H1 (cell line): Measurements from ENCODE around the gene SIGLEC6. TPM values are rescaled to one million over a fixed set of nuclear protein-coding genes. Genes with fewer than 3 reads are reported as not detected.

ENCODE experiments used
- CTCF ChIA-PET: fragments of 300-600 bp; sonication (Branson Sonifier 250); formaldehyde crosslinking; loops from one replicate; lab custom pipeline; 2021; ENCODE audit not compliant: partially characterized antibody; lab: Charles Lee
- POLR2A ChIA-PET: fragments of 300-600 bp; sonication (Branson Sonifier 250); formaldehyde crosslinking; loops from one replicate; lab custom pipeline; 2021; ENCODE audit warnings: inconsistent platforms; ENCODE audit not compliant: partially characterized antibody; lab: Charles Lee
- DNase-seq, 2 experiments: peaks; one replicate each; pipeline versions ENCODE4 v3.0.0 to v3.0.0-alpha.2; 2010 to 2022; ENCODE audit warnings: low spot score in 2 of 2, low read depth in 1 of 2, mixed read lengths in 1 of 2
- FAIRE-seq: peaks from 2 replicates; lab custom pipeline; 2011; peaks lifted over from hg19 to GRCh38; lab: Jason Lieb, UNC
- H2AFZ ChIP-seq: 2 replicates; pipeline ENCODE4 v1.8.1; 2012; ENCODE audit warnings: low read length, inconsistent platforms
- H2AK5ac ChIP-seq: 2 replicates; pipeline ENCODE4 v1.6.1; 2013; ENCODE audit warnings: low read depth, low read length
- H2BK120ac ChIP-seq: replicated peaks from 2 replicates; pipeline ENCODE3; 2013; ENCODE audit warnings: low read depth, low read length, inconsistent platforms
- H2BK12ac ChIP-seq: 2 replicates; pipeline ENCODE4 v1.6.1; 2013; ENCODE audit warnings: low read depth, low read length
- H2BK15ac ChIP-seq: 2 replicates; pipeline ENCODE4 v1.6.1; 2013; ENCODE audit warnings: low read length
- H2BK20ac ChIP-seq: 2 replicates; pipeline ENCODE4 v1.6.1; 2013; ENCODE audit warnings: low read length
- H2BK5ac ChIP-seq: 2 replicates; pipeline ENCODE4 v1.6.1; 2013; ENCODE audit warnings: low read depth, low read length
- H3K14ac ChIP-seq: 2 replicates; pipeline ENCODE4 v1.6.1; 2013; ENCODE audit warnings: inconsistent platforms; ENCODE audit not compliant: insufficient read length
- H3K18ac ChIP-seq: 2 replicates; pipeline ENCODE4 v1.6.1; 2013; ENCODE audit warnings: low read length; ENCODE audit errors: extremely low read depth
- H3K23ac ChIP-seq: 2 replicates; pipeline ENCODE4 v1.6.1; 2013; ENCODE audit warnings: inconsistent platforms; ENCODE audit not compliant: insufficient read length
- H3K23me2 ChIP-seq: 2 replicates; pipeline ENCODE4 v1.6.1; 2013; ENCODE audit warnings: low read depth, low read length
- H3K27ac ChIP-seq: 2 replicates; pipeline ENCODE4 v1.6.1; 2011; ENCODE audit warnings: low read depth, low read length, inconsistent platforms
- H3K27me3 ChIP-seq, 4 experiments: replicated peaks in 1 of 4; 1 replicate in 1 of 4; 2 replicates in 3 of 4; pipeline versions ENCODE4 v1.6.1 to v1.8.1; 2011 to 2013; ENCODE audit warnings: low read length in 3 of 4, mild to moderate bottlenecking in 3 of 4, inconsistent platforms in 2 of 4, mixed read lengths in 2 of 4, moderate library complexity in 1 of 4; ENCODE audit not compliant: control insufficient read depth in 3 of 4, insufficient read depth in 3 of 4; ENCODE audit errors: extremely low read depth in 1 of 4
- H3K36me3 ChIP-seq, 4 experiments: 2 replicates each; pipeline versions ENCODE4 v1.6.1 to v1.8.1; 2011 to 2013; ENCODE audit warnings: mild to moderate bottlenecking in 4 of 4, low read length in 3 of 4, moderate library complexity in 2 of 4, control low read depth in 1 of 4, inconsistent platforms in 1 of 4; ENCODE audit not compliant: insufficient read depth in 4 of 4, control insufficient read depth in 2 of 4
- H3K4ac ChIP-seq: replicated peaks from 2 replicates; pipeline ENCODE3; 2013; ENCODE audit warnings: low read length, low read depth, mixed read lengths, inconsistent platforms; ENCODE audit not compliant: insufficient read length
- H3K4me1 ChIP-seq, 4 experiments: replicated peaks in 1 of 4; 1 replicate in 1 of 4; 2 replicates in 3 of 4; pipeline versions ENCODE4 v1.6.1 to v1.8.1; 2011 to 2013; ENCODE audit warnings: low read length in 3 of 4, inconsistent platforms in 2 of 4, mixed read lengths in 1 of 4; ENCODE audit not compliant: insufficient read depth in 4 of 4, control insufficient read depth in 3 of 4
- H3K4me2 ChIP-seq, 2 experiments: 2 replicates each; pipeline versions ENCODE4 v1.6.1 to v1.8.1; 2011 to 2013; ENCODE audit warnings: low read depth in 2 of 2, low read length in 2 of 2, control low read depth in 1 of 2, inconsistent platforms in 1 of 2, mild to moderate bottlenecking in 1 of 2; ENCODE audit not compliant: insufficient read depth in 1 of 2
- H3K4me3 ChIP-seq, 4 experiments: fragments of 200-600, 300-600 bp in 1 of 4; sonication (generic), shearing (Covaris generic), sonication (Bioruptor Twin) in 1 of 4; 2 replicates each; pipeline versions ENCODE4 v1.5.1 to v1.8.1; 2011 to 2016; ENCODE audit warnings: low read length in 4 of 4, low read depth in 3 of 4, control low read depth in 2 of 4, inconsistent platforms in 2 of 4, mild to moderate bottlenecking in 2 of 4, mixed read lengths in 1 of 4, moderate library complexity in 1 of 4; ENCODE audit not compliant: insufficient read depth in 2 of 4; ENCODE audit errors: extremely low read depth in 1 of 4
- H3K56ac ChIP-seq: replicated peaks from 2 replicates; pipeline ENCODE3; 2013; ENCODE audit warnings: low read depth, mild to moderate bottlenecking, mixed read lengths, low read length, inconsistent platforms; ENCODE audit not compliant: insufficient read length
- H3K79me1 ChIP-seq: 2 replicates; pipeline ENCODE4 v1.6.1; 2013; ENCODE audit warnings: low read depth, low read length, control low read depth
- H3K79me2 ChIP-seq, 2 experiments: 2 replicates each; pipeline versions ENCODE4 v1.6.1 to v1.8.1; 2012 to 2013; ENCODE audit warnings: low read length in 2 of 2, mild to moderate bottlenecking in 2 of 2, inconsistent platforms in 1 of 2; ENCODE audit not compliant: insufficient read depth in 2 of 2, control insufficient read depth in 1 of 2
- H3K9ac ChIP-seq, 4 experiments: replicated peaks in 1 of 4; 1 replicate in 1 of 4; 2 replicates in 3 of 4; pipeline versions ENCODE4 v1.6.1 to v1.8.1; 2011 to 2013; ENCODE audit warnings: low read depth in 3 of 4, low read length in 3 of 4, control low read depth in 2 of 4, mild to moderate bottlenecking in 2 of 4, moderate library complexity in 2 of 4, inconsistent platforms in 1 of 4; ENCODE audit errors: extremely low read depth in 1 of 4
- H3K9me3 ChIP-seq, 2 experiments: 2 replicates each; pipeline versions ENCODE4 v1.6.1 to v1.8.1; 2012 to 2013; ENCODE audit warnings: mild to moderate bottlenecking in 2 of 2, moderate library complexity in 2 of 2, control low read depth in 1 of 2, inconsistent platforms in 1 of 2, low read depth in 1 of 2, low read length in 1 of 2, mixed read lengths in 1 of 2; ENCODE audit not compliant: insufficient read depth in 2 of 2
- H4K20me1 ChIP-seq, 2 experiments: replicated peaks in 1 of 2; 2 replicates each; pipeline versions ENCODE3 to v1.8.1; 2011 to 2013; ENCODE audit warnings: inconsistent platforms in 2 of 2, low read length in 2 of 2, mild to moderate bottlenecking in 1 of 2; ENCODE audit not compliant: insufficient read depth in 2 of 2, control insufficient read depth in 1 of 2
- H4K5ac ChIP-seq: 2 replicates; pipeline ENCODE4 v1.6.1; 2013; ENCODE audit warnings: low read length, low read depth, mixed read lengths, inconsistent platforms; ENCODE audit not compliant: insufficient read length
- H4K8ac ChIP-seq: 2 replicates; pipeline ENCODE4 v1.8.0; 2013; ENCODE audit warnings: mild to moderate bottlenecking, moderate library complexity, low read length, inconsistent platforms; ENCODE audit not compliant: insufficient read depth; ENCODE audit errors: extremely low read depth
- H4K91ac ChIP-seq: replicated peaks from 2 replicates; pipeline ENCODE3; 2013; ENCODE audit warnings: low read length, mixed read lengths, inconsistent platforms; ENCODE audit not compliant: insufficient read length
- BRCA1 ChIP-seq: IDR thresholded peaks from 2 replicates; pipeline ENCODE4 v1.6.1; 2012; ENCODE audit warnings: low read depth, low read length, improper control_type of control experiment
- CBX5 ChIP-seq: fragments of 300-800, 300-1000 bp; sonication (generic); IDR thresholded peaks from 2 replicates; pipeline ENCODE4 v1.7.1; 2016; ENCODE audit warnings: antibody characterized with exemption, low read length, low read depth
- CHD1 ChIP-seq: IDR thresholded peaks from 2 replicates; pipeline ENCODE4 v1.6.1; 2012; ENCODE audit warnings: low read depth, low read length, improper control_type of control experiment
- GABPA ChIP-seq: IDR thresholded peaks from 2 replicates; pipeline ENCODE4 v1.6.1; 2011; ENCODE audit warnings: mild to moderate bottlenecking, low read length, moderate library complexity, borderline replicate concordance; ENCODE audit not compliant: insufficient read depth
- HDAC2 ChIP-seq, 2 experiments: fragments of 300-600 bp in 1 of 2; sonication (generic) in 1 of 2; IDR thresholded peaks; 2 replicates each; pipeline ENCODE4 v1.6.1; 2011 to 2012; ENCODE audit warnings: low read depth in 2 of 2, low read length in 2 of 2, mild to moderate bottlenecking in 2 of 2, moderate library complexity in 2 of 2, borderline replicate concordance in 1 of 2, inconsistent platforms in 1 of 2
- JUN ChIP-seq: IDR thresholded peaks from 2 replicates; pipeline ENCODE4 v1.6.1; 2011; ENCODE audit warnings: low read depth, mild to moderate bottlenecking, improper control_type of control experiment, low read length
- KDM5A ChIP-seq: fragments of 200-600 bp; IDR thresholded peaks from 2 replicates; pipeline ENCODE4 v1.7.1; 2012; ENCODE audit warnings: mild to moderate bottlenecking, low read length, inconsistent platforms, mixed read lengths
- PHF8 ChIP-seq: fragments of 200-600 bp; sonication (generic); conservative IDR thresholded peaks from 2 replicates; pipeline ENCODE4 v1.7.1; 2012; ENCODE audit warnings: low read depth, mild to moderate bottlenecking, inconsistent platforms, low read length, moderate library complexity
- SIN3A ChIP-seq, 2 experiments: IDR thresholded peaks in 1 of 2; conservative IDR thresholded peaks in 1 of 2; 2 replicates each; pipeline ENCODE4 v1.6.1; 2011 to 2012; ENCODE audit warnings: low read length in 2 of 2, improper control_type of control experiment in 1 of 2, low read depth in 1 of 2, mild to moderate bottlenecking in 1 of 2
- SUZ12 ChIP-seq: fragments of 200-600 bp; sonication (generic); IDR thresholded peaks from 2 replicates; pipeline ENCODE4 v1.6.1; 2012; ENCODE audit warnings: mild to moderate bottlenecking, inconsistent platforms, low read length, moderate library complexity, mixed read lengths
- TCF12 ChIP-seq: IDR thresholded peaks from 2 replicates; pipeline ENCODE4 v1.6.1; 2011; ENCODE audit warnings: low read depth, mild to moderate bottlenecking, low read length
- USF2 ChIP-seq: IDR thresholded peaks from 2 replicates; pipeline ENCODE4 v1.6.1; 2011; ENCODE audit warnings: low read length, improper control_type of control experiment
- WGBS, 2 experiments: shearing (Covaris generic) in 1 of 2; methylation state at CpG; one replicate each; pipeline versions ENCODE4 v1.1.6 to v1.1.7; 2013 to 2015; ENCODE audit warnings: low lambda C conversion rate in 2 of 2, mixed read lengths in 2 of 2, inconsistent platforms in 1 of 2, low coverage in 1 of 2, missing lambda C conversion rate in 1 of 2; ENCODE audit not compliant: insufficient replicate concordance in 2 of 2, insufficient coverage in 1 of 2, insufficient read length in 1 of 2; ENCODE audit errors: extremely low coverage in 1 of 2, missing lambda C conversion rate in 1 of 2; 5-methylcytosine and 5-hydroxymethylcytosine counted together
- polyA plus RNA-seq, 7 experiments: library from polyadenylated mRNA; depleted of rRNA in 3 of 7; stranded (reverse) in 5 of 7; unstranded in 2 of 7; fragments of >200 nt in 5 of 7; fragments of 200-250 nt in 2 of 7; gene quantifications; 1 replicate in 5 of 7; 2 replicates in 1 of 7; 4 replicates in 1 of 7; pipeline versions ENCODE4 v1.2.1 to v1.2.3, GENCODE V29; 2011 to 2013; ENCODE audit warnings: missing spikeins in 2 of 7, mixed read lengths in 2 of 7
- total RNA-seq: library from RNA; stranded (reverse); fragmentation: NEBNext Ultra II Directional; extraction: Animal tissue kit (Norgen Biotek cat#: 25700); gene quantifications from 2 replicates; pipeline ENCODE4 v1.2.1, GENCODE V29; 2021

SIGLEC6 gene
- total and polyA plus RNA-seq, 2 of the 8 experiments (the other 6 are each of a cell fraction or from before 2014, with no cell fraction given), result 0.05 TPM; not detected in 1

- H2BK120ac ChIP-seq, result no peak overlapping the region
- H3K9ac ChIP-seq, result no peak overlapping the region
- H2BK5ac ChIP-seq, result no peak overlapping the region
- no peak overlapping the region for H3K23ac ChIP-seq
- peaks cover 0 to 3% (median 2%) of the 10 kb centered on the region in 4 experiments; a peak in 4 of 7 replicates for H3K4me1 ChIP-seq
- H3K79me2 ChIP-seq, result peaks cover 0 to 17% of the 10 kb centered on the region in 2 experiments; a peak in 2 of 4 replicates
- H4K20me1 ChIP-seq, result no peaks in the 10 kb centered on the region
- peaks cover 4% of the 10 kb centered on the region for H3K23me2 ChIP-seq
- no peak overlapping the region for H4K91ac ChIP-seq
- H2BK15ac ChIP-seq, result no peak overlapping the region
- DNase-seq, result no peak
- peaks cover 0 to 9% (median 3%) of the 10 kb centered on the region in 4 experiments; a peak in 4 of 8 replicates for H3K36me3 ChIP-seq
- H3K18ac ChIP-seq, result no peak overlapping the region
- H2BK20ac ChIP-seq, result no peak overlapping the region
- no peak overlapping the region for H4K8ac ChIP-seq
- no peak overlapping the region for H4K5ac ChIP-seq
- no peaks in the 10 kb centered on the region for H3K27me3 ChIP-seq
- POLR2A ChIA-PET, result interaction anchor here (1.6 kb wide), 1 partner anchor 8 kb away, joined by 5 read pairs; no protein-coding TSS in a partner anchor
- no peak overlapping the region for H2AK5ac ChIP-seq
- H3K56ac ChIP-seq, result no peak overlapping the region
- no peaks in the 10 kb centered on the region for H3K9me3 ChIP-seq
- no peak overlapping the region for H3K4ac ChIP-seq
- H2BK12ac ChIP-seq, result no peak overlapping the region
- H3K4me2 ChIP-seq, result no peak overlapping the region
- peaks cover 4% of the 10 kb centered on the region; the same call in 1 of the 2 replicates for H3K79me1 ChIP-seq
- H3K4me3 ChIP-seq, result no peak overlapping the region
- H3K14ac ChIP-seq, result no peak overlapping the region
- FAIRE-seq, result no peak
- WGBS, 2 experiments, result 87% methylated on average over 3 of the region's 3 CpGs; no CpG with 5 or more reads in 1 of the 2 experiments
- CTCF ChIA-PET, result no interaction called here
- no peak overlapping the region for H3K27ac ChIP-seq
- H2AFZ ChIP-seq, result no peak overlapping the region
- TF ChIP-seq BRCA1 (no peak), KDM5A (no peak), SUZ12 (no peak), GABPA (no peak), SIN3A (conservative IDR thresholded peaks at IDR 0.05 in 1 of 2, IDR thresholded peaks at IDR 0.05 in 1 of 2; ENCODE audit: low read depth in 1 of 2, low read length in 2 of 2) (no peak), TCF12 (no peak), HDAC2 (IDR thresholded peaks at IDR 0.05; ENCODE audit: borderline replicate concordance in 1 of 2, low read depth in 2 of 2, low read length in 2 of 2) (no peak), PHF8 (no peak), CHD1 (no peak), JUN (no peak), CBX5 (no peak), USF2 (no peak)
These were observed 41.9 kb upstream of the SIGLEC6 start for GRCh38 chr19:51573331-51573730.
